ENCODE results near the gene TNS4.

TNS4 gene

GRCh38 chr17:40536295-40537171 is 35.1 kb upstream of the TNS4 start:
- DNase-seq (ENCODE audit: low read depth): no peak

- DNase-seq (ENCODE audit: low read depth): no peak
These were observed 34.5 kb upstream of the TNS4 start for GRCh38 chr17:40535924-40536294.

GRCh38 chr17:40535438-40535837 is 34.0 kb upstream of the TNS4 start:
- no peak for DNase-seq (ENCODE audit: low read depth)

- no peak for DNase-seq (ENCODE audit: low read depth)
These were observed 33.2 kb upstream of the TNS4 start for GRCh38 chr17:40534371-40535189.

GRCh38 chr17:40533896-40534295 is 32.5 kb upstream of the TNS4 start:
- no peak for DNase-seq (ENCODE audit: low read depth)

GRCh38 chr17:40532520-40533253 is 31.3 kb upstream of the TNS4 start:
- no peak for DNase-seq (ENCODE audit: low read depth)

- peak; percentile 61 for DNase-seq (ENCODE audit: low read depth)
These were observed 29.9 kb upstream of the TNS4 start for GRCh38 chr17:40531051-40531991.

GRCh38 chr17:40530531-40530994 is 29.1 kb upstream of the TNS4 start:
- DNase-seq (ENCODE audit: low read depth): no peak

- DNase-seq (ENCODE audit: low read depth): no peak
These were observed 28.6 kb upstream of the TNS4 start for GRCh38 chr17:40529991-40530390.

- no peak for DNase-seq (ENCODE audit: low read depth)
These were observed 27.4 kb upstream of the TNS4 start for GRCh38 chr17:40528692-40529417.

- no peak for DNase-seq (ENCODE audit: low read depth)
These were observed 25.2 kb upstream of the TNS4 start for GRCh38 chr17:40526668-40527067.

GRCh38 chr17:40525294-40525693 is 23.9 kb upstream of the TNS4 start:
- DNase-seq (ENCODE audit: low read depth): no peak

- DNase-seq (ENCODE audit: low read depth): no peak
These were observed 23.0 kb upstream of the TNS4 start for GRCh38 chr17:40524243-40524965.

GRCh38 chr17:40522961-40523310 is 21.5 kb upstream of the TNS4 start:
- no peak for DNase-seq (ENCODE audit: low read depth)

- DNase-seq (ENCODE audit: low read depth): no peak
These were observed 21.0 kb upstream of the TNS4 start for GRCh38 chr17:40522250-40522960.

GRCh38 chr17:40520991-40521453 is 19.6 kb upstream of the TNS4 start:
- no peak for DNase-seq (ENCODE audit: low read depth)

GRCh38 chr17:40519089-40519775 is 17.8 kb upstream of the TNS4 start:
- DNase-seq (ENCODE audit: low read depth): no peak

- no peak for DNase-seq (ENCODE audit: low read depth)
These were observed 17.1 kb upstream of the TNS4 start for GRCh38 chr17:40518401-40519088.

All from activated T-cell treated with anti-CD3 and anti-CD28 coated beads for 1 hour (primary cell).